SK-N-SH (cell line): ENCODE measurements around the gene ADAMTSL5. TPM values are rescaled to one million over a fixed set of nuclear protein-coding genes. Genes with fewer than 3 reads are reported as not detected.

ENCODE experiments used
- CTCF ChIA-PET: fragments of 300-600, 350-600 bp; formaldehyde crosslinking; extraction: SDS; loops from one replicate; lab custom pipeline; 2021; lab: Yijun Ruan, JAX
- POLR2A ChIA-PET: fragments of 350-600 bp; sonication (Branson Sonifier 250); formaldehyde crosslinking; extraction: SDS; loops from one replicate; lab custom pipeline; 2020; ENCODE audit warnings: antibody characterized with exemption, inconsistent platforms; lab: Yijun Ruan, JAX
- DNase-seq: peaks from one replicate; pipeline ENCODE4 v3.0.0; 2012
- H2AFZ ChIP-seq: fragments of 200-600 bp; sonication (generic); 2 replicates; pipeline ENCODE4 v1.8.1; 2016; ENCODE audit warnings: antibody characterized with exemption, mild to moderate bottlenecking, low read depth
- H3F3A ChIP-seq: fragments of 200-600 bp; sonication (generic); replicated peaks from 2 replicates; pipeline ENCODE3; 2016; ENCODE audit warnings: antibody characterized with exemption, mild to moderate bottlenecking; ENCODE audit not compliant: insufficient read depth
- H3K27ac ChIP-seq, 2 experiments: fragments of 200-500 bp in 1 of 2; fragments of 200-600 bp in 1 of 2; sonication (Bioruptor generic) in 1 of 2; sonication (generic), shearing (Covaris generic) in 1 of 2; 2 replicates each; pipeline versions ENCODE4 v1.5.1 to v1.6.1; 2014 to 2016; ENCODE audit warnings: low read depth in 2 of 2, inconsistent platforms in 1 of 2, low read length in 1 of 2, mild to moderate bottlenecking in 1 of 2, mixed read lengths in 1 of 2
- H3K27me3 ChIP-seq: fragments of 200-600 bp; sonication (generic), shearing (Covaris generic); 2 replicates; pipeline ENCODE4 v1.6.1; 2016; ENCODE audit warnings: mixed run types; ENCODE audit not compliant: insufficient read depth
- H3K36me3 ChIP-seq, 2 experiments: fragments of 200-500 bp in 1 of 2; fragments of 200-600 bp in 1 of 2; sonication (Bioruptor generic) in 1 of 2; sonication (generic) in 1 of 2; replicated peaks in 1 of 2; 2 replicates each; pipeline versions ENCODE3 to v1.5.1; 2014 to 2016; ENCODE audit warnings: low read length in 1 of 2, mild to moderate bottlenecking in 1 of 2; ENCODE audit not compliant: insufficient read depth in 2 of 2, control insufficient read depth in 1 of 2
- H3K4me1 ChIP-seq, 2 experiments: fragments of 200-500 bp in 1 of 2; fragments of 200-600 bp in 1 of 2; sonication (Bioruptor generic) in 1 of 2; sonication (generic), shearing (Covaris generic) in 1 of 2; 2 replicates each; pipeline versions ENCODE4 v1.5.1 to v1.6.1; 2014 to 2016; ENCODE audit warnings: low read depth in 1 of 2, low read length in 1 of 2, mixed run types in 1 of 2; ENCODE audit not compliant: insufficient read depth in 2 of 2, control insufficient read depth in 1 of 2
- H3K4me2 ChIP-seq: fragments of 200-600 bp; sonication (generic), shearing (Covaris generic); 2 replicates; pipeline ENCODE4 v1.6.1; 2017; ENCODE audit warnings: mixed run types
- H3K4me3 ChIP-seq, 2 experiments: fragments of 200-500 bp in 1 of 2; fragments of 200-600 bp in 1 of 2; sonication (Bioruptor generic) in 1 of 2; sonication (generic), shearing (Covaris generic) in 1 of 2; 2 replicates each; pipeline versions ENCODE4 v1.5.1 to v1.8.1; 2014 to 2016; ENCODE audit warnings: low read depth in 2 of 2, inconsistent platforms in 1 of 2, low read length in 1 of 2, mild to moderate bottlenecking in 1 of 2, mixed read lengths in 1 of 2, moderate library complexity in 1 of 2
- H3K79me2 ChIP-seq: fragments of 200-600 bp; sonication (generic); 2 replicates; pipeline ENCODE4 v1.8.1; 2017; ENCODE audit warnings: mild to moderate bottlenecking; ENCODE audit not compliant: insufficient read depth
- H3K9ac ChIP-seq: fragments of 200-600 bp; sonication (generic); 2 replicates; pipeline ENCODE4 v1.6.1; 2017; ENCODE audit warnings: mixed run types
- H3K9me2 ChIP-seq: fragments of 200-600 bp; sonication (generic); 2 replicates; pipeline ENCODE4 v1.6.1; 2017; ENCODE audit warnings: mixed run types
- H3K9me3 ChIP-seq: fragments of 200-600 bp; sonication (generic); 2 replicates; pipeline ENCODE4 v1.6.1; 2017; ENCODE audit warnings: mixed run types, mild to moderate bottlenecking, moderate library complexity
- H4K20me1 ChIP-seq: fragments of 200-600 bp; sonication (generic); 2 replicates; pipeline ENCODE4 v1.6.1; 2017; ENCODE audit warnings: mild to moderate bottlenecking, mixed run types; ENCODE audit not compliant: insufficient read depth
- CHD2 ChIP-seq: fragments of 150-350 bp; IDR thresholded peaks from 2 replicates; pipeline ENCODE4 v1.6.1; 2018; ENCODE audit warnings: low read length; ENCODE audit not compliant: partially characterized antibody
- CTCF ChIP-seq: fragments of 200-600 bp; sonication (generic); IDR thresholded peaks from 2 replicates; pipeline ENCODE4 v1.6.1; 2017; ENCODE audit warnings: antibody characterized with exemption, mild to moderate bottlenecking, moderate library complexity
- EZH2phosphoT487 ChIP-seq: fragments of 200-600 bp; sonication (generic); IDR thresholded peaks from 2 replicates; pipeline ENCODE4 v1.6.1; 2017; ENCODE audit warnings: low read depth, mixed run types, mild to moderate bottlenecking, antibody characterized with exemption, moderate library complexity, borderline replicate concordance
- FOSL2 ChIP-seq: IDR thresholded peaks from 2 replicates; pipeline ENCODE4 v1.4.0; 2012; ENCODE audit warnings: low read depth, mild to moderate bottlenecking, moderate library complexity, borderline replicate concordance
- FOXM1 ChIP-seq: IDR thresholded peaks from 2 replicates; pipeline ENCODE4 v1.4.0; 2012; ENCODE audit warnings: low read depth, mild to moderate bottlenecking
- JUND ChIP-seq: IDR thresholded peaks from 2 replicates; pipeline ENCODE4 v1.4.0; 2012
- NFIC ChIP-seq: IDR thresholded peaks from 2 replicates; pipeline ENCODE4 v1.4.0; 2012; ENCODE audit warnings: borderline replicate concordance
- PBX3 ChIP-seq: IDR thresholded peaks from 2 replicates; pipeline ENCODE4; 2012
- POLR2AphosphoS5 ChIP-seq: IDR thresholded peaks from 2 replicates; pipeline ENCODE4 v1.6.1; 2012; ENCODE audit warnings: low read depth, low read length
- RCOR1 ChIP-seq: fragments of 150-350 bp; IDR thresholded peaks from 2 replicates; pipeline ENCODE4 v1.6.1; 2017; ENCODE audit warnings: antibody characterized with exemption, low read length
- REST ChIP-seq: IDR thresholded peaks from 2 replicates; pipeline ENCODE4 v1.6.1; 2012; ENCODE audit warnings: mild to moderate bottlenecking, low read depth, low read length, moderate library complexity
- RFX5 ChIP-seq: IDR thresholded peaks from 2 replicates; pipeline ENCODE4 v1.6.1; 2012; ENCODE audit warnings: mild to moderate bottlenecking, improper control_type of control experiment, low read length
- SIN3A ChIP-seq: IDR thresholded peaks from 2 replicates; pipeline ENCODE4 v1.6.1; 2012; ENCODE audit warnings: low read depth, mild to moderate bottlenecking, low read length, moderate library complexity, borderline replicate concordance
- TAF1 ChIP-seq: IDR thresholded peaks from 2 replicates; pipeline ENCODE4 v1.6.1; 2012; ENCODE audit warnings: low read depth, mild to moderate bottlenecking, low read length, moderate library complexity, borderline replicate concordance
- TCF12 ChIP-seq: IDR thresholded peaks from 2 replicates; pipeline ENCODE4 v1.4.0; 2012
- TEAD4 ChIP-seq: IDR thresholded peaks from 2 replicates; pipeline ENCODE4 v1.4.0; 2012; ENCODE audit warnings: mild to moderate bottlenecking, borderline replicate concordance; ENCODE audit not compliant: insufficient read depth
- ZBTB33 ChIP-seq: IDR thresholded peaks from 2 replicates; pipeline ENCODE4 v1.4.0; 2012; ENCODE audit warnings: low read depth, borderline replicate concordance
- WGBS: methylation state at CpG from one replicate; pipeline ENCODE4 v1.1.6; 2017; ENCODE audit warnings: low lambda C conversion rate; 5-methylcytosine and 5-hydroxymethylcytosine counted together
- polyA plus RNA-seq, 3 experiments: library from polyadenylated mRNA; depleted of rRNA; stranded (reverse); fragments of >200 nt; gene quantifications; 2 replicates each; pipeline ENCODE4 v1.2.3, GENCODE V29; 2012

Gene ADAMTSL5
- polyA plus RNA-seq, 1 of the 3 experiments (the other 2 are of a cell fraction), result 5.7 TPM

GRCh38 chr19:1460033-1460995 is 52.5 kb downstream of the ADAMTSL5 start:
- Histone ChIP-seq H3K27ac (no peak overlapping the region), H3K9me2 (no peaks in the 10 kb centered on the region), H3F3A (peaks cover 7% of the 10 kb centered on the region), H3K9ac (no peak overlapping the region), H3K9me3 (no peaks in the 10 kb centered on the region), H3K4me1 (no peaks in the 10 kb centered on the region), H3K27me3 (no peaks in the 10 kb centered on the region), H2AFZ (no peak overlapping the region), H3K4me3 (no peak overlapping the region), H3K79me2 (no peaks in the 10 kb centered on the region), H3K4me2 (no peak overlapping the region), H3K36me3 (peaks cover 4 to 7% of the 10 kb centered on the region in 2 experiments), H4K20me1 (peaks cover 6% of the 10 kb centered on the region; the same call in 1 of the 2 replicates)
- DNase-seq, result no peak
- ChIA-PET CTCF (no interaction called here), POLR2A (no interaction called here)
- no peak for TF ChIP-seq FOSL2
- no peak for TF ChIP-seq TEAD4
- no peak for TF ChIP-seq CHD2
- no peak for TF ChIP-seq FOXM1
- no peak for TF ChIP-seq RCOR1
- no peak for TF ChIP-seq TAF1
- no peak for TF ChIP-seq CTCF
- TF ChIP-seq ZBTB33, result no peak
- no peak for TF ChIP-seq EZH2phosphoT487
- no peak for TF ChIP-seq REST
- no peak for TF ChIP-seq SIN3A
- TF ChIP-seq RFX5, result no peak
- no peak for TF ChIP-seq JUND
- no peak for TF ChIP-seq TCF12
- TF ChIP-seq POLR2AphosphoS5, result no peak
- TF ChIP-seq NFIC, result no peak
- no peak for TF ChIP-seq PBX3
- 96% methylated on average over 8 of the region's 36 CpGs for WGBS
